Prostate gland (tissue), 2 donors: ENCODE measurements around the gene PCP2. TPM values are rescaled to one million over a fixed set of nuclear protein-coding genes. Genes with fewer than 3 reads are reported as not detected.

Source experiments
- DNase-seq: peaks from one replicate; pipeline ENCODE4 v3.0.0-alpha.2; 2019; ENCODE audit warnings: low spot score
- H3K27ac ChIP-seq, 2 donors: fragments of 200-600 bp; sonication (generic); 2 replicates each; pipeline ENCODE4 v1.5.1; 2017 to 2019
- H3K27me3 ChIP-seq: fragments of 200-600 bp; sonication (generic); replicated peaks from 2 replicates; pipeline ENCODE4 v1.5.1; 2019; ENCODE audit not compliant: insufficient read depth
- H3K36me3 ChIP-seq, 2 donors: fragments of 200-600 bp; sonication (generic); 1 replicate in 1 of 2; 2 replicates in 1 of 2; pipeline versions ENCODE4 v1.5.1 to v1.8.1; 2017 to 2019
- H3K4me1 ChIP-seq: fragments of 200-600 bp; sonication (generic); replicated peaks from 2 replicates; pipeline ENCODE4 v1.5.1; 2019
- H3K4me3 ChIP-seq, 2 donors: fragments of 200-600 bp; sonication (generic); 2 replicates each; pipeline ENCODE4 v1.5.1; 2017 to 2019
- H3K9me3 ChIP-seq: fragments of 200-600 bp; sonication (generic); 2 replicates; pipeline ENCODE4 v1.5.1; 2017
- POLR2A ChIP-seq: fragments of 450-650 bp; IDR thresholded peaks from one replicate; pipeline ENCODE4 v1.6.1; 2016; ENCODE audit warnings: antibody characterized with exemption, mild to moderate bottlenecking
- POLR2AphosphoS5 ChIP-seq: sonication (generic); formaldehyde crosslinking; IDR thresholded peaks from one replicate; pipeline ENCODE4 v1.6.1; 2017; ENCODE audit warnings: antibody characterized with exemption
- WGBS: methylation state at CpG from one replicate; pipeline ENCODE4 v1.1.5; 2018; 5-methylcytosine and 5-hydroxymethylcytosine counted together
- intact Hi-C: fragments of 100-400 bp; cut with DNase I; formaldehyde crosslinking; loops from one replicate; pipeline ENCODE4 v1.14.2; 2022
- total RNA-seq, 2 donors: library from RNA; depleted of rRNA; stranded (reverse); fragments of >200 nt; gene quantifications; one replicate each; pipeline ENCODE4 v1.1.0, GENCODE V29; 2016
- TF ChIP-seq, protein P1 (sequence below), 4 experiments: fragments of 200-600 bp in 2 of 4; fragments of 450-650 bp in 2 of 4; sonication (generic) in 2 of 4; IDR thresholded peaks; 1 replicate in 3 of 4; 2 replicates in 1 of 4; pipeline ENCODE4 v1.5.1; 2016 to 2019; ENCODE audit warnings: antibody characterized with exemption in 4 of 4, mild to moderate bottlenecking in 2 of 4, moderate library complexity in 2 of 4

Gene PCP2
- total RNA-seq, 2 donors from 2014 or later, result 1.8 to 10.2 TPM

- Histone ChIP-seq H3K36me3 (no peaks in the 10 kb centered on the region), H3K27ac (no peak overlapping the region), H3K9me3 (no peaks in the 10 kb centered on the region), H3K4me3 (no peak overlapping the region), H3K4me1 (no peaks in the 10 kb centered on the region), H3K27me3 (no peaks in the 10 kb centered on the region)
- WGBS, result 73% methylated on average over 8 of the region's 8 CpGs
- DNase-seq, result no peak
- no peak for TF ChIP-seq POLR2A
- intact Hi-C loops, result loop anchor here (10.0 kb wide), 1 partner anchor 139 kb away; no protein-coding TSS in a partner anchor
Measured at GRCh38 chr19:7655581-7655980, 22.1 kb upstream of the PCP2 start.

DNA sequence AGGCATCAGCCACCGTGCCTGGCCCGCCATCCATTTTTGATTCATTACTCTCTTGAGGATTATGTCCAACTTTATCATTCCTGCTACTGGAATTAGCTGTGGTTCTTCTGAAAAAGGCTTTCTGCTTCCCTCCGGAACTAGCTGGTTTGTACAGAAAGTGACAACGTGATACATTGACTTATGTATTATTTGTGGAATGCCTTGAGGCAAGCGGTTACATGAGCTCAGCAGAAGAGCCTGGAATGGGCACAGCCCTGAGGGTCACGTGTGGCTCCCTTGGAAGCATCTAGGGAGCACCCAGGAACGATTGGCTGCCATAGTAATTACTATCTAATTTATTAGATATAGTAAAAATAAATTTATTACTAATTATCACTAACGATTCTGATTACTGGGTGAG is 20.9 kb upstream of the PCP2 start:
- H3K27ac ChIP-seq, result no peak overlapping the region
- no peaks in the 10 kb centered on the region for H3K9me3 ChIP-seq
- no peak for DNase-seq
- WGBS, result 44% methylated on average over 8 of the region's 8 CpGs
- H3K4me1 ChIP-seq, result no peaks in the 10 kb centered on the region
- H3K27me3 ChIP-seq, result no peaks in the 10 kb centered on the region
- intact Hi-C loops, result loop anchor here (10.0 kb wide), 1 partner anchor 140 kb away; no protein-coding TSS in a partner anchor
- TF ChIP-seq, protein P1, sequence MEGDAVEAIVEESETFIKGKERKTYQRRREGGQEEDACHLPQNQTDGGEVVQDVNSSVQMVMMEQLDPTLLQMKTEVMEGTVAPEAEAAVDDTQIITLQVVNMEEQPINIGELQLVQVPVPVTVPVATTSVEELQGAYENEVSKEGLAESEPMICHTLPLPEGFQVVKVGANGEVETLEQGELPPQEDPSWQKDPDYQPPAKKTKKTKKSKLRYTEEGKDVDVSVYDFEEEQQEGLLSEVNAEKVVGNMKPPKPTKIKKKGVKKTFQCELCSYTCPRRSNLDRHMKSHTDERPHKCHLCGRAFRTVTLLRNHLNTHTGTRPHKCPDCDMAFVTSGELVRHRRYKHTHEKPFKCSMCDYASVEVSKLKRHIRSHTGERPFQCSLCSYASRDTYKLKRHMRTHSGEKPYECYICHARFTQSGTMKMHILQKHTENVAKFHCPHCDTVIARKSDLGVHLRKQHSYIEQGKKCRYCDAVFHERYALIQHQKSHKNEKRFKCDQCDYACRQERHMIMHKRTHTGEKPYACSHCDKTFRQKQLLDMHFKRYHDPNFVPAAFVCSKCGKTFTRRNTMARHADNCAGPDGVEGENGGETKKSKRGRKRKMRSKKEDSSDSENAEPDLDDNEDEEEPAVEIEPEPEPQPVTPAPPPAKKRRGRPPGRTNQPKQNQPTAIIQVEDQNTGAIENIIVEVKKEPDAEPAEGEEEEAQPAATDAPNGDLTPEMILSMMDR (IDR thresholded peaks at IDR 0.05), result no peak
- TF ChIP-seq POLR2AphosphoS5 (no peak), POLR2A (no peak)
- no peak overlapping the region for H3K4me3 ChIP-seq
- no peaks in the 10 kb centered on the region for H3K36me3 ChIP-seq

GRCh38 chr19:7652061-7652641 is 18.6 kb upstream of the PCP2 start:
- no peaks in the 10 kb centered on the region for H3K27me3 ChIP-seq
- intact Hi-C loops, result loop anchor here (10.0 kb wide), 1 partner anchor 143 kb away; no protein-coding TSS in a partner anchor
- H3K4me3 ChIP-seq, result no peak overlapping the region
- TF ChIP-seq POLR2A (no peak), POLR2AphosphoS5 (peak; percentile 70)
- TF ChIP-seq, protein P1 (IDR thresholded peaks at IDR 0.05), result peak; percentile 93 to 98 (median 96)
- H3K36me3 ChIP-seq, result no peaks in the 10 kb centered on the region
- peak; percentile 70 for DNase-seq
- no peaks in the 10 kb centered on the region for H3K4me1 ChIP-seq
- H3K27ac ChIP-seq, result peak overlapping the region; percentile 12 to 35
- 6% methylated on average over 28 of the region's 28 CpGs for WGBS
- no peaks in the 10 kb centered on the region for H3K9me3 ChIP-seq

DNA sequence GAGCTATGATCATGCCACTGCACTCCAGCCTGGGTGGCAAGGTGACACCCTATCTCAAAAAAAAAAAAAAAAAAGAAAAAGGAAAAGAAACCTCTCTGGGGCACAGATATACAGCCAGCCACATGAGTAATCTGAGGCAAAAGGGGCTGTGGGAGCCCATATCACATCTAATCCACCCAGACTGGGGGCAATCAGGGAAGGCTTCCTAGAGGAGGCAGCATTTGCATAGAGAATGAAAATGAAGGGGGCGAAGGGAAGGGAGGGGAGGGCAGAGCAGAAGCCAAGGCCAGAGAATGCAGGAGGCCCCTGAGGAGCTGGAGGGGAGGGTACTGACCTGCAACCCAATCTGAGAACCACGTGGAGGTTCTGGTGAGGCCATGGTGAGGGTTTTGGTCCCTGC is 16.6 kb upstream of the PCP2 start:
- H3K27ac ChIP-seq, result no peak overlapping the region
- no peak for DNase-seq
- intact Hi-C loops, result loop anchor here (2.0 to 10.0 kb wide), 2 partner anchors 35 to 145 kb away; no protein-coding TSS in a partner anchor
- no peak overlapping the region for H3K4me3 ChIP-seq
- WGBS, result 32% methylated on average over 2 of the region's 2 CpGs
- H3K9me3 ChIP-seq, result no peaks in the 10 kb centered on the region
- no peaks in the 10 kb centered on the region for H3K27me3 ChIP-seq
- TF ChIP-seq POLR2AphosphoS5, result no peak
- no peak for TF ChIP-seq POLR2A
- TF ChIP-seq, protein P1 (IDR thresholded peaks at IDR 0.05), result no peak
- H3K36me3 ChIP-seq, result no peaks in the 10 kb centered on the region
- H3K4me1 ChIP-seq, result no peaks in the 10 kb centered on the region

GRCh38 chr19:7648265-7649014 is 14.9 kb upstream of the PCP2 start:
- Histone ChIP-seq H3K9me3 (no peaks in the 10 kb centered on the region), H3K36me3 (no peaks in the 10 kb centered on the region), H3K27ac (no peak overlapping the region), H3K4me1 (no peaks in the 10 kb centered on the region), H3K27me3 (no peaks in the 10 kb centered on the region), H3K4me3 (no peak overlapping the region)
- no peak for DNase-seq
- 88% methylated on average over 15 of the region's 15 CpGs for WGBS
- intact Hi-C loops, result no loop called here
- TF ChIP-seq POLR2AphosphoS5, result no peak
- TF ChIP-seq, protein P1 (IDR thresholded peaks at IDR 0.05), result no peak
- TF ChIP-seq POLR2A, result no peak
